Keratinocyte (primary cell): ENCODE results near the gene CACNA1C. TPM values are rescaled to one million over a fixed set of nuclear protein-coding genes. Genes with fewer than 3 reads are reported as not detected.

Source experiments
- DNase-seq: peaks from one replicate; pipeline ENCODE4 v3.0.0-alpha.2; 2011; ENCODE audit warnings: low read depth, missing footprints, low spot score
- FAIRE-seq: peaks from 2 replicates; lab custom pipeline; 2011; peaks lifted over from hg19 to GRCh38; lab: Jason Lieb, UNC
- H2AFZ ChIP-seq: 2 replicates; pipeline ENCODE4 v1.6.0; 2012; ENCODE audit warnings: low read length, control low read depth, inconsistent platforms; ENCODE audit not compliant: control insufficient read depth
- H3K27ac ChIP-seq: 2 replicates; pipeline ENCODE4 v1.5.1; 2011; ENCODE audit warnings: low read length; ENCODE audit not compliant: control insufficient read depth, insufficient read depth
- H3K27me3 ChIP-seq: 3 replicates; pipeline ENCODE4 v1.6.0; 2011; ENCODE audit warnings: low read length; ENCODE audit not compliant: control insufficient read depth, insufficient read depth; ENCODE audit errors: extremely low read depth
- H3K36me3 ChIP-seq, 2 experiments: 2 replicates in 1 of 2; 3 replicates in 1 of 2; pipeline ENCODE4 v1.5.1; 2011; ENCODE audit warnings: low read length in 2 of 2, mild to moderate bottlenecking in 1 of 2; ENCODE audit not compliant: control insufficient read depth in 2 of 2, insufficient read depth in 2 of 2; ENCODE audit errors: extremely low read depth in 1 of 2
- H3K4me1 ChIP-seq: 3 replicates; pipeline ENCODE4 v1.5.1; 2011; ENCODE audit warnings: low read length; ENCODE audit not compliant: control insufficient read depth, insufficient read depth; ENCODE audit errors: extremely low read depth
- H3K4me2 ChIP-seq: 3 replicates; pipeline ENCODE4 v1.6.0; 2011; ENCODE audit warnings: low read depth, low read length; ENCODE audit not compliant: control insufficient read depth, insufficient read depth; ENCODE audit errors: extremely low read depth
- H3K4me3 ChIP-seq, 3 experiments: fragments of 200-600 bp in 1 of 3; sonication (generic) in 1 of 3; 2 replicates in 2 of 3; 3 replicates in 1 of 3; pipeline ENCODE4 v1.5.1; 2011 to 2016; ENCODE audit warnings: low read length in 3 of 3, mild to moderate bottlenecking in 3 of 3, control low read depth in 2 of 3, inconsistent platforms in 1 of 3, low read depth in 1 of 3, mixed read lengths in 1 of 3, mixed run types in 1 of 3, moderate library complexity in 1 of 3; ENCODE audit not compliant: control insufficient read depth in 2 of 3, insufficient read depth in 2 of 3; ENCODE audit errors: extremely low read depth in 1 of 3
- H3K79me2 ChIP-seq: 2 replicates; pipeline ENCODE4 v1.6.0; 2012; ENCODE audit warnings: low read length; ENCODE audit not compliant: control insufficient read depth, insufficient read depth
- H3K9ac ChIP-seq: 3 replicates; pipeline ENCODE4 v1.6.0; 2011; ENCODE audit warnings: low read length; ENCODE audit not compliant: control insufficient read depth, insufficient read depth; ENCODE audit errors: extremely low read depth
- H3K9me1 ChIP-seq: 3 replicates; pipeline ENCODE4 v1.6.0; 2011; ENCODE audit warnings: low read length; ENCODE audit not compliant: control insufficient read depth, insufficient read depth; ENCODE audit errors: extremely low read depth
- H3K9me3 ChIP-seq: 2 replicates; pipeline ENCODE4 v1.5.1; 2012; ENCODE audit warnings: low read depth, low read length; ENCODE audit not compliant: control insufficient read depth
- H4K20me1 ChIP-seq: 3 replicates; pipeline ENCODE4 v1.6.0; 2011; ENCODE audit warnings: low read length; ENCODE audit not compliant: control insufficient read depth, insufficient read depth; ENCODE audit errors: extremely low read depth
- CTCF ChIP-seq, 3 experiments: IDR thresholded peaks in 1 of 3; conservative IDR thresholded peaks in 1 of 3; optimal IDR thresholded peaks in 1 of 3; 2 replicates in 2 of 3; 3 replicates in 1 of 3; pipeline versions ENCODE3 to v1.5.1; 2011; ENCODE audit warnings: low read length in 3 of 3, mild to moderate bottlenecking in 3 of 3, moderate library complexity in 2 of 3, control low read depth in 1 of 3, inconsistent platforms in 1 of 3; ENCODE audit not compliant: insufficient read depth in 2 of 3; ENCODE audit errors: extremely low read depth in 1 of 3
- EZH2 ChIP-seq: IDR thresholded peaks from one replicate; pipeline ENCODE4 v1.6.1; 2012; ENCODE audit warnings: inconsistent platforms, mild to moderate bottlenecking, low read length, moderate library complexity
- dilution Hi-C: fragments of 300-500 bp; cut with MboI; formaldehyde crosslinking; loops from one replicate; pipeline ENCODE4 v1.7.0; 2020; ENCODE audit warnings: low sequenced_read_pairs; ENCODE audit not compliant: extremely low pct_ligation_motif_present
- polyA plus RNA-seq, 5 experiments: library from polyadenylated mRNA; depleted of rRNA in 3 of 5; stranded (reverse) in 3 of 5; stranded (forward) in 1 of 5; unstranded in 1 of 5; fragments of >200 nt; gene quantifications; 1 replicate in 1 of 5; 2 replicates in 3 of 5; 3 replicates in 1 of 5; pipeline versions ENCODE4 v1.2.1 to v1.2.3, GENCODE V29; 2011 to 2012; ENCODE audit warnings: missing spikeins in 2 of 5, low read depth in 1 of 5, low replicate concordance in 1 of 5

CACNA1C gene
- polyA plus RNA-seq, 1 donor (not counting 4 experiments of a cell fraction or from before 2014, with no cell fraction given): not detected

DNA sequence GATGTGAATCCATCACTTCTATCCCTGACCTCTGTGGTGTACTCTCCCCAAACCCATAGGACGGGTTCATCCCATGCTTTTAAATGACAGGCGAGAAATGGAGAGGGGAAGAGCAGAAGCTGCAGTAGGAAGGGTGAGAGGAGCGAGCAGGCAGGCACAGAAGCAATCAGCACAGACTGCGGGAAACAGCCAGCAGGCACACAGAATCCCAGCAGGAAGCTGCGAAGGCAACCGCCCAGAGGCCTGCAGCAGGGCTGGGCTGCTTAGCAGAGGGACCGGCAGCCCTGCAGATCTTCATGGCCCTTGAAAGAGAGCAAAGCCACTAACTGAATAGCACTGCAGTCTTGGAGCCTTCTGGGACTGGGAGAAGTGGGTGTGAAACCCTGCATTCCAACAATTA, 455.0 kb downstream of the CACNA1C start:
- FAIRE-seq (no peak), DNase-seq (no peak)
- Histone ChIP-seq H3K79me2 (no peaks in the 10 kb centered on the region), H3K4me3 (no peak overlapping the region), H3K27me3 (no peaks in the 10 kb centered on the region), H3K4me2 (no peak overlapping the region), H3K9me3 (no peaks in the 10 kb centered on the region), H3K36me3 (no peaks in the 10 kb centered on the region), H3K27ac (no peak overlapping the region), H2AFZ (no peak overlapping the region), H3K9me1 (no peaks in the 10 kb centered on the region), H3K4me1 (no peaks in the 10 kb centered on the region), H4K20me1 (no peaks in the 10 kb centered on the region), H3K9ac (no peak overlapping the region)
- TF ChIP-seq CTCF (optimal IDR thresholded peaks at IDR 0.05 in 1 of 3, IDR thresholded peaks at IDR 0.05 in 1 of 3, conservative IDR thresholded peaks at IDR 0.05 in 1 of 3; ENCODE audit: extremely low read depth in 1 of 3, insufficient read depth in 2 of 3, low read length in 3 of 3) (no peak), EZH2 (no peak)
- dilution Hi-C loops: no loop called here

- dilution Hi-C loops: no loop called here
- no peaks in the 10 kb centered on the region for H3K27me3 ChIP-seq
Measured at GRCh38 chr12:2509137-2509536, 456.4 kb downstream of the CACNA1C start.

More at GRCh38 chr12:2509137-2509536, 456.4 kb downstream of the CACNA1C start:
- FAIRE-seq (no peak), DNase-seq (no peak)
- Histone ChIP-seq H3K4me2 (no peak overlapping the region), H3K79me2 (no peaks in the 10 kb centered on the region), H3K4me1 (no peaks in the 10 kb centered on the region), H3K4me3 (no peak overlapping the region), H4K20me1 (no peaks in the 10 kb centered on the region), H3K9me3 (no peaks in the 10 kb centered on the region), H3K9me1 (no peaks in the 10 kb centered on the region), H3K36me3 (no peaks in the 10 kb centered on the region), H3K27ac (no peak overlapping the region), H3K9ac (no peak overlapping the region), H2AFZ (no peak overlapping the region)
- TF ChIP-seq CTCF (optimal IDR thresholded peaks at IDR 0.05 in 1 of 3, IDR thresholded peaks at IDR 0.05 in 1 of 3, conservative IDR thresholded peaks at IDR 0.05 in 1 of 3; ENCODE audit: extremely low read depth in 1 of 3, insufficient read depth in 2 of 3, low read length in 3 of 3) (no peak), EZH2 (no peak)
